Iris pigment epithelial cell (primary cell): ENCODE results near the gene NPFF.
"Not testable (repeated sequence)": the region's sequence is repeated elsewhere in the genome, so short reads cannot be mapped to it uniquely, and the experiment has no call there.

Experiments
- DNase-seq: peaks from one replicate; pipeline ENCODE4 v3.0.0-alpha.2; 2011; ENCODE audit warnings: low read depth

Gene NPFF, protein sequence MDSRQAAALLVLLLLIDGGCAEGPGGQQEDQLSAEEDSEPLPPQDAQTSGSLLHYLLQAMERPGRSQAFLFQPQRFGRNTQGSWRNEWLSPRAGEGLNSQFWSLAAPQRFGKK

GRCh38 chr12:53506881-53507602, at the start of gene NPFF:
NPFF (minus strand) TSS chr12:53507484; CDS start chr12:53507474, 10 bp downstream.
- no peak for DNase-seq

- DNase-seq: no peak
Observed at GRCh38 chr12:53552361-53553327, 45.4 kb upstream of the NPFF start.

DNA sequence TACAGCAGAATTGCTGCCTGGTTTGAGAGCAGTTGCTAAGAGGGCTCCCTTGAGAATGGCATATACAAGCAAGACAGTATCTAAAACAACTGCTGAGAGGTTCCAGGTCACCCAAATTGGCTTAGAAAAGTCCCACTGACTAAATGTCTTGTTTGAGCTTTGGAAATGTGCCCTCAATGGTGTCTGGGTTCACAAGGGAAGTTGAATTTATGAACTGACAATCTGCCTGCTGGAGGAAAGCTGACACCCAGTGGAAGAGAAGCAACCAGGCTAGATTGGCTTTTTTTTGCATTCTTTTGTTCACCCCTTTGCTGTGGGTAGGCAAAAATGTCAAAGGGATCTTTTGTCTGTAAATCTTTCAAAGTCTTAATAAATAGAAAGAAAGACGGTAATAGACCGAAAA, 44.6 kb upstream of the NPFF start:
- peak; percentile 14 for DNase-seq

DNA sequence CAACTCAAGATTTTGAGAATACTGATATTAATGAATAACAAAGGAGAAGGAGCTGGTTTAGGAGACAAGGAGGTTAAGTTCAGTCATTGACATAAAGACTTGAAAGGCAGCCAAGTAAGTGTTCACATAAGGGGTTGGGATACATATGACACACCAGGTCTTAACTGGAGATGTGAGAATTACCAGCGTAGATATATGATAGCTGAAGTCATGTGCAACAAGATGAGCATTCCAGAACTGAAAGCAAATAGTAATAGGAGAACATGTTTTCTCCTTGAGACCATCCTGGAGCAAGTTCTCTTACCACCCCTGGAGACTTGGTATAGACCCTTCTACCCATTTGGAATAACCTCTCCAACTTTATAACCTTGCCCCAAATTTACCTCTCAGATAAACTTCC, 43.3 kb upstream of the NPFF start:
- peak; percentile 93 for DNase-seq

DNA sequence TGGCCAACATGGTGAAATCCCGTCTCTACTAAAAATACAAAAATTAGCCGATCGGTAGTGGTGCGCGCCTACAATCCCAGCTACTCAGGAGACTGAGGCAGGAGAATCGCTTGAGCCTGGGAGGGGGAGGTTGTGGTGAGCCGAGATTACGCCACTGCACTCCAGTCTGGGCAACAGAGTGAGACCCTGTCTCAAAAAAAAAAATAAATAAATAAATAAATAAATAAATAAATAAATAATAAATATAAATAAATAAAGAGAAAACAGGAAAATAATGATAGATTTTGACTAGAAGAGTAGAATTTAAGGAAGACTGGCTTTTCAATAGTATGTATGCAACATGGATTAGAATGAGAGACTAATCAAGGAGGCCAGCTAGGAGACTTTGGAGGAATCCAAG, 42.8 kb upstream of the NPFF start:
- not testable (repeated sequence) for DNase-seq

- DNase-seq: not testable (repeated sequence)
Observed at GRCh38 chr12:53548354-53548753, 41.1 kb upstream of the NPFF start.

DNA sequence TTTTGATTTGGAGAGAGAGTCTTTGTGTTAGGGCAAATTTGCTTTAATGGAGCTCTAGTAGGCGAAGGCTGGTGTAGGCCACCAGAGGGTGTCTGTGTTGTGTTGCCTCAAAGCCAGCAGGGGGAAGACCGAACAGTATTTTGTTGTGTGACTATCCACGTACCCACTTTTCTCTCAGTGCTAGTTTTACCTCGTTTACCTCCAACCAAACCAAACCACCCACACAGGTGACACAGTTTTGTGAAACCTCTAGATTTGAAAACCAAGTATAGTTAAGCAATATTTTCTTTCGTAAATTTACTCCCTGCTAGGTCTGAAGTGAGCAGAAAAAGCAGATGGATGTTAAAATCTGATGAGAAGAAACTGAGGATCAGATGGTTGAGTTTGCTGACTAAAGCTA, 36.3 kb upstream of the NPFF start:
- DNase-seq: peak; percentile 76

DNA sequence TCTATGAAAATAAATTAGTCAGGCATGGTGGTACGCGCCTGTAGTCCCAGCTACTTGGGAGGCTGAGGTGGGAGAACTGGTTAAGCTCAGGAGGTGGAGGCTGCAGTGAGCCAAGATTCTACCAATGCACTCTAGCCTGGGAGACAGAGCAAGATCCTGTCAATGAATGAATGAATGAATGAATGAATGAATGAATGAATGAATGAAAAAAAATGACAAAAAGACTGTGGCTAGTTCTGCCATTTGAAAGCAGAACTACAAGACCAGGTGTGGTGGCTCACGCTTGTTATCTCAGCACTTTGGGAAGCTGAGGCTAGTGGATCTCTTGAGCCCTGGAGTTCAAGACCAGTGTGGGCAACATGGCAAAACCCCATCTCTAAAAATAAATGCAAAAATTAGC, 32.2 kb upstream of the NPFF start:
- DNase-seq: no peak

GRCh38 chr12:53538209-53538689, 31.0 kb upstream of the NPFF start:
- DNase-seq: peak; percentile 83

DNA sequence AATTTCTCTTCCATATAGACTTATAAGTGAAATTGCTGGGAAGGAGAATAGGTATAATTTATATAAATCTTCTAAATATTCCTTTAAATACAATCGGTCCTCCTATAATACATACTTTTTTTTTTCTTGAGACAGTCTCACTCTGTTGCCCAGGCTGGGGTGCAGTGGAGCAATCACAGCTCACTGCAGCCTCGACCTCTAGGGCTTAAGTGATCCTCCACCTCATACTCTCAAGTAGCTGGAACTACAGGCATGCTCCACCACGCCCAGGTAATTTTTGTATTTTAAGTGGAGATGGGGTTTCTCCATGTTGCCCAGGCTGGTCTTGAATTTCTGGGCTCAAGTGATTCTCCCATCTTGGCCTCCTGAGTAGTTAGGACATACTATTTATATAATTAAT, 29.7 kb upstream of the NPFF start:
- DNase-seq: no peak

GRCh38 chr12:53533471-53533870, 26.2 kb upstream of the NPFF start:
- no peak for DNase-seq

DNA sequence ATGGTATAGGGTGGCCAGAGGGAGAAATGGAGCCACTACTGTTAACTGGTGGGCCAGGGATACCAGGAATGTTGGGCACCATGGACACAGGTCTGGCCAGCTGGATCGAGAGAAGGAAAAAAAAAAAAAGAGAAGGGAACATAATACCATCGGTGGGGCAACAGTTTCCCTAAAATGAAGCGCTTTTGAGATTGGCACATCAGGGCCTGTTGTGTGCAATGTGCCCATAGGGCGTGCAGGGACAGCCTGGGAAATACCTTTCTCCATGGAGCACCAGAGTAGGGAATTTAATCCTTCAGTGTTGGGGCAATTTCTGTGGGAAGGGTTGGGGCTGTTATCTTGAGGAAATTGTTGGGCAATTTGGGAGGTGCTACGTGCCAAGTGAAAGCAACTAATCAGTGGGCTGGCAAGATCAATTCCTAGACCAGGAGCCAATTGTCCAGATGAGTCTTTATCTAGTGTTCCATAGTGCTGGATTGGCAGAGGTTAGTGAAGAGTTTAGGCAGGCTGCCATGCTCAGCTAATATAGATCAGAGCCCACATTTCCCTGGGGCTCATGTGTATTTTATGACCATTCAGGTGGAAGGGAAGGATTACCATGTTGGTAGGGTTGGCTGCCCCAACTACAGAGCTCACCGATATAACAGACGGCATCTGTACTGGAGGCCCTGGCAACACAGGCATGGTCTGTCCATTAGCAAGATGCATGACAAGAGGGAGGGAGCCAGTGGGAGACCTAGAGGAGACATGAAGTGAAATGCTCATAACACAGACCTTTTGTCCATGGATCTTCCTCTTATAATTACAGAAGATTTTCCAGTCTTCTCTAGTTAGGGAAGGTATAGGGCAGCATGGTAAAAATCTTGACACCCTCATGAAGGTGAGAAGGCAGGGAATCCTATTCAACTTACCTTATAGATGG, 25.5 kb upstream of the NPFF start:
- no peak for DNase-seq

GRCh38 chr12:53532021-53532420, 24.7 kb upstream of the NPFF start:
- no peak for DNase-seq

DNA sequence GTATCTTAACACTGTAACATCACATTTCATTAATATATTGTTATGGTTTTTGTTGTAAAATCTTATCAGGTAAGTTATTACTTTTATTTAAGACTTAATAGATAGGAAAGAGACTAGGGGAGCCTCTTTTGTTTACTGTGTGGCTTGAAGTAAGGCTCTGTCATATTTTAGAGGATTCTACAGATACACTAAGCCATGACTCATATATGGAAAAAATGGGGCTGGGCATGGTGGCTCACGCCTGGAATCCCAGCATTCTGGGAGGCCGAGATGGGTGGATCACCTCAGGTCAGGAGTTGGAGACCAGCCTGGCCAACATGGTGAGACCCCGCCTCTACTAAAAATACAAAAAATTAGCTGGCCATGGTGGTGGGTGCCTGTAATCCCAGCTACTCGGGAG, 23.6 kb upstream of the NPFF start:
- peak; percentile 69 for DNase-seq

- DNase-seq: no peak
Observed at GRCh38 chr12:53530061-53530460, 22.8 kb upstream of the NPFF start.

- no peak for DNase-seq
Observed at GRCh38 chr12:53524476-53524875, 17.2 kb upstream of the NPFF start.

DNA sequence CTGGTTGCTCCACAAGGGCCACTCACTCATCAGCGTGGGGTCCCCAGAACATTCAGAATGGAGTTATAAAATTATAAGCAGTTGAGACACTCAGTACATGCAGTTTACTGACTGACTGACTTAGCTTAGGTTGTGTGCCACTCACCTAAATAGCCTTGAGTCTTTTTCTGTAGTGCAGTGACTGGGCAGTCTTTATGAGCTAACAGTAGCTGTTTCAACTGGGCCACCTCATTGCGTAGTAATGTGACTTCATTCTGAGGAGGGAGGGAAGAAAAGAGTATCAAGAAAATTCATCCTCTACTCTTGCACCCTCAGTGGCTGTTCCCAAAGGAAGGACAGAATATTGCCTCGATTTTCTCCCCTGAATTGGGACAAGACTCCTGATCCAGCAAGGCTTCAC, 15.8 kb upstream of the NPFF start:
- DNase-seq: no peak

- peak; percentile 45 for DNase-seq
Observed at GRCh38 chr12:53518381-53518780, 11.1 kb upstream of the NPFF start.

- DNase-seq: no peak
Observed at GRCh38 chr12:53516758-53517455, 9.6 kb upstream of the NPFF start.

DNA sequence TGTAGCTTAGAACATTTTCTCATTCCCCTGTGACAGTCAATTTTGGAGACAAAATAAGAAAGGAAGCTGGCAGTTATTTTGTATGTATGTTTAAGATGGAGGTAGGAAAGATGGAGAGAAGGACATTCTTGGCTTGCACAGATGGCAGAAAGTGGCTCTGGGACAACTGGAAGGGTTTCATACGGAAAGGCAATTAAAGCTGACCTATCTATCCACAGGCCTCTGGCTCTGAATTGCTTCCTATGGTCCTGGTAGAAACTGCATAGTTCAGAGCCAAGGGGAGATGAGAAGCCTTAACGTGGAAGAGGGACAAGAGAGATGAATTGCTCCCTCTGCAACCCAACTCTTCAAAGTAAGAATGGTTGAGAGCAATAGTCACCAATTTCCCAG, 8.0 kb upstream of the NPFF start:
- DNase-seq: no peak
